ENCODE measurements around the gene RMND1. TPM values are rescaled to one million over a fixed set of nuclear protein-coding genes. Genes with fewer than 3 reads are reported as not detected.
A peak's percentile ranks its signal among the peaks of the same experiment; 100 is the strongest.

The RMND1 gene
- total RNA-seq, 2 experiments from 2014 or later: 19.0 to 19.7 TPM

- no peaks in the 10 kb centered on the region for H3K27me3 Mint-ChIP-seq
- peaks cover 53% of the 10 kb centered on the region for H3K4me1 Mint-ChIP-seq (ENCODE audit: low read depth)
- peak overlapping the region; percentile 99 for H3K4me3 Mint-ChIP-seq
- POLR2A ChIA-PET: no interaction called here
- H3K9me3 Mint-ChIP-seq: no peaks in the 10 kb centered on the region
- peaks cover 48% of the 10 kb centered on the region for H3K36me3 Mint-ChIP-seq (ENCODE audit: low read depth)
- no peak for TF ChIP-seq CTCF (IDR thresholded peaks at IDR 0.05)
- CTCF ChIA-PET: interaction anchor here (0.6 to 2.0 kb wide), 3 partner anchors 13 to 200 kb away, joined by 3 to 7 read pairs (median 6); partner anchors contain the start of gene RMND1
- DNase-seq (no peak), ATAC-seq (no peak)
- intact Hi-C loops (cut with micrococcal nuclease): loop anchor here (5.0 kb wide), 1 partner anchor 60 kb away; the partner anchor contains the start of gene RMND1
- peak overlapping the region; percentile 98 for H3K27ac Mint-ChIP-seq
These were observed 59.5 kb downstream of the RMND1 start for GRCh38 chr6:151392427-151392826.

GRCh38 chr6:151391471-151392413, 60.2 kb downstream of the RMND1 start, which contains the start of gene ZBTB2:
Gene ZBTB2, minus strand, starts transcription at chr6:151391559. Its CDS starts 17,922 bp downstream, at chr6:151373637.
- Mint-ChIP-seq H3K4me3 (peak within 1 kb of the TSS; percentile 99), H3K4me1 (ENCODE audit: low read depth) (peaks cover 53% of the 10 kb centered on the region), H3K27me3 (no peaks in the 10 kb centered on the region), H3K9me3 (no peaks in the 10 kb centered on the region), H3K36me3 (ENCODE audit: low read depth) (peaks cover 48% of the 10 kb centered on the region), H3K27ac (peak within 1 kb of the TSS; percentile 98)
- intact Hi-C loops (cut with micrococcal nuclease): loop anchor here (5.0 kb wide), 1 partner anchor 61 kb away; the partner anchor contains the start of gene RMND1
- peak; percentile 78 for DNase-seq
- no peak for TF ChIP-seq CTCF (IDR thresholded peaks at IDR 0.05)
- ChIA-PET CTCF (interaction anchor here (1.0 to 2.0 kb wide), 2 partner anchors 14 to 60 kb away, joined by 6 to 7 read pairs; partner anchors contain the start of gene RMND1), POLR2A (interaction anchor here (2.2 to 7.6 kb wide), 2 partner anchors 16 to 61 kb away, joined by 6 to 81 read pairs; partner anchors contain the start of gene RMND1)
- ATAC-seq: peak; percentile 6

- no peak overlapping the region for H3K27ac Mint-ChIP-seq
- intact Hi-C loops (cut with micrococcal nuclease): loop anchor here (5.0 kb wide), 1 partner anchor 61 kb away; the partner anchor contains the start of gene RMND1
- ATAC-seq (no peak), DNase-seq (peak; percentile 80)
- CTCF ChIA-PET: interaction anchor here (1.8 kb wide), 1 partner anchor 14 kb away, joined by 5 read pairs; no protein-coding TSS in a partner anchor
- TF ChIP-seq CTCF (IDR thresholded peaks at IDR 0.05): no peak
- no peaks in the 10 kb centered on the region for H3K27me3 Mint-ChIP-seq
- H3K36me3 Mint-ChIP-seq (ENCODE audit: low read depth): peaks cover 45% of the 10 kb centered on the region
- POLR2A ChIA-PET: interaction anchor here (1.3 to 7.6 kb wide), 5 partner anchors 10 to 61 kb away, joined by 5 to 81 read pairs (median 7); partner anchors contain the start of gene RMND1
- peaks cover 51% of the 10 kb centered on the region for H3K4me1 Mint-ChIP-seq (ENCODE audit: low read depth)
- H3K9me3 Mint-ChIP-seq: no peaks in the 10 kb centered on the region
- H3K4me3 Mint-ChIP-seq: peak overlapping the region; percentile 99
These were observed 61.0 kb downstream of the RMND1 start for GRCh38 chr6:151390851-151391470.

- peaks cover 53% of the 10 kb centered on the region for H3K4me1 Mint-ChIP-seq (ENCODE audit: low read depth)
- CTCF ChIA-PET: interaction anchor here (1.0 to 1.8 kb wide), 2 partner anchors 15 to 56 kb away, joined by 3 to 5 read pairs; no protein-coding TSS in a partner anchor
These were observed 61.6 kb downstream of the RMND1 start for GRCh38 chr6:151390276-151390850.

More at GRCh38 chr6:151390276-151390850, 61.6 kb downstream of the RMND1 start:
- intact Hi-C loops (cut with micrococcal nuclease): loop anchor here (5.0 kb wide), 1 partner anchor 62 kb away; the partner anchor contains the start of gene RMND1
- Mint-ChIP-seq H3K4me3 (peak overlapping the region; percentile 94), H3K27ac (peak overlapping the region; percentile 66), H3K36me3 (ENCODE audit: low read depth) (peaks cover 42% of the 10 kb centered on the region), H3K27me3 (no peaks in the 10 kb centered on the region), H3K9me3 (no peaks in the 10 kb centered on the region)
- DNase-seq: peak; percentile 98
- POLR2A ChIA-PET: interaction anchor here (1.0 to 7.6 kb wide), 6 partner anchors 10 to 62 kb away, joined by 3 to 81 read pairs (median 6); partner anchors contain the start of gene RMND1
- TF ChIP-seq CTCF (IDR thresholded peaks at IDR 0.05): no peak
- peak; percentile 81 for ATAC-seq

Measured in activated CD8-positive, alpha-beta T cell treated with anti-CD3 and anti-CD28 coated beads for 36 hours (primary cell).